Measurements from ENCODE around the gene ENPP7.
"Not testable (repeated sequence)": the region's sequence is repeated elsewhere in the genome, so short reads cannot be mapped to it uniquely, and the experiment has no call there.

DNA sequence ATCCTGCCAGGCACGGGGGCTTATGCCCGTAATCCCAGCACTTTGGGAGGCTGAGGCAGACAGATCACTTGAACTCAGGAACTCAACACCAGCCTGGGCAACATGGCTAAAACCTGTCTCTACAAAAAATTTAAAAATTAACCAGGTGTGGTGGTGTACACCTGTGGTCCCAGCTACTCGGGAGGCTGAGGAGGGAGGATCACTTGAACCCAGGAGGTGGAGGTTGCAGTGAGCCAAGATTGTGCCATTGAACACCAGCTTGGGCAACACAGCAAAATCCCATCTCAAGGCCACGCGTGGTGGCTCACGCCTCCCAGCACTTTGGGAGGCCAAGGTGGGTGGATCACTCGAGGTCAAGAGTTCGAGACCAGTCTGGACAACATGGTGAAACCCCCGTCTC is 24.2 kb downstream of the ENPP7 start:
- not testable (repeated sequence) for TF ChIP-seq POLR2AphosphoS5, POLR2A, SPI1 (IDR thresholded peaks at IDR 0.05; ENCODE audit: low read depth, low read length)

Data from GM12891 (cell line).